HG02938 (cell line): Measurements from ENCODE around the gene LRRN3.
A peak's percentile ranks its signal among the peaks of the same experiment; 100 is the strongest.

Experiments
- ATAC-seq: cut with Tn5 transposase; IDR thresholded peaks from one replicate; pipeline ENCODE4 v1.9.1; 2021; ENCODE audit warnings: mild to moderate bottlenecking, moderate library complexity; ENCODE audit not compliant: unreplicated experiment

LRRN3 gene

DNA sequence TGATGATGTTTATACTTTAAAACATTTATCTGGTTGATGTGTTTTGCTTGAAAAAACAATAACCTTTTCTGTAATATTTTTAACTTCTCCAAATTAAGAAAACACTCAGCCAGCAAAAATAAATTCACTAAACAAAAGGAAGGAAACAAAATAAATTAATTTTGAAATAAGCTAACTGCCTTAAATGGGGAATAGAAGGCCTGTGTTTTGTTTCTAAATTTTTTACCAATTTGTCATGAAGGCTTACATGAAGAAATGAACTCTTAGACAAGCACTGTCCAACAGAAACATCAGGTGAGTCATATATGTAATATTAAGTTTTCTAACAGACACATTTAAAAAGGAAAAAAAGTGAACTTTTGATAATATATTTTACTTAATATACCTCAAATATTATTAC lies 68.5 kb downstream of the LRRN3 start:
- ATAC-seq = no peak

DNA sequence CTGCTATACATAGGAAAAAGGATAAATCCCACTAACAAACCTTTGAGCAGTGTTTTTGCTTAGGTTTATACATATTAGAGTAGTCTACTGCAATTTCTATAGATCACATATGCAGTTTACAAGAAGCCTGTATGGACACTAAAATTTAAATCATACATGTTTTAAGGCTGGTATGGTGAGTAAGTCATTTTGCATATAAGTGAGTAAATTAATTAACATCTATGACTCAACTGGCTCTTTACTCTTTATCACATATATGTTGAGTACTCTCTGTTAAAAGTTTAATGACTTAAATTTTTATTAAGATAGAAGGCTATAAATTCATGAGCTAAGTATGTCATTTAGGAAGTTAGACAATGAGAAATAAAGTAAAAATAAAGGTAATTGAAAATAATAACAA lies 69.4 kb downstream of the LRRN3 start:
- ATAC-seq = no peak

DNA sequence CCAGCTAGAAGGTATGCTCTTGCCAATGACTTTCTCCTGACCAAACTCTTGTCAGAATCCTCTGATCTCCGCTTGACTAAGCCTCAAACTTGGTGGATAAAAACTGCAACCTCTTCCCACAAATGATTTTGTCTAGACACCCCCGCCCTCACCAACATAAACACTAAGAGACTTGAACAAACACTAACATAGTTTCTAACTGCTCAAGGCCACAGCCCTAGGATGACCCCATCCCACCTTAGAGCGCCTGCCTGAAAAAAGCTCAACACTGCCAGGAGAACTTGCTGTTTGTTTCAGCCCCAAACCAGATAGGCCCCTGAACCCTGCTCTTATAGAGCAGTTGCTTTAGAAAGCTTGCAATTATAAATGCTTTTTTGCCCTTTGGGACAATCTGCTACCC lies 71.8 kb downstream of the LRRN3 start:
- ATAC-seq = no peak

DNA sequence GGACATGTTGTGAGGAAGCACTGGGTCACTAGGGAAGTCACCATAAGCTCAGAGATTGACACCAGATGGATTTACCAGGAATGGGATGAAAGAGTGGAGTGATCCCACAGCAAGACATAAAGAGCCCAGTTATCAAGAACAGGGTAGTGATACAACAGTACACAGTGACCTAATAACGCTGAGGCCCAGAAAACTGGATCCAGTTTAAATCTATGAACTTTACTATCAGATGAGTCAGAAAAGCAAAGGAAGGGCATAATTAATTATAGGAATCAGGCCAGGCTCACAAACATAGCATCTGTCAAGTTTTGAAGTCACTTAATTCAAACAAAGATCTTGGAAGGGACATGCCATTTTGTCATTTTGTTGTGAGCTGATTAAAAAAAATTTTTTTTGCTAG lies 73.5 kb downstream of the LRRN3 start:
- ATAC-seq = no peak

DNA sequence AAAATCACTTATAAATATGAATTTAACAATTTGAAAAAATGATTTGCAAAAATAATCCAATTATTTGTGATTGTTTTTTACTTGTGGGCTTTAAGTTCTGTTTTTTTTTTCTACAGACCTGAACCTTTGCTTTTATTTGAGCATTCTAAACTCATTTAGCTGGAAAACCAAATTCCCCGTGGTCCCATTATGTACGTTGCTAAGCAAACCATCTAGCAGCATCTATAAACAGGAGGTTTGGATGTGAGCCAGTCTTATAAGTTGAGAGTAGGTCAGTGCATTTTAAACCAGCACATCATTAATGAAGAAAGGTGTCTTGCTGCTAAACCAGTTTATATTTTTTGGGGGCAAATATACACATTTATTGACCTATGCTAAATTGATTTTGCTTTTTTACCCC lies 77.3 kb downstream of the LRRN3 start:
- ATAC-seq = no peak

DNA sequence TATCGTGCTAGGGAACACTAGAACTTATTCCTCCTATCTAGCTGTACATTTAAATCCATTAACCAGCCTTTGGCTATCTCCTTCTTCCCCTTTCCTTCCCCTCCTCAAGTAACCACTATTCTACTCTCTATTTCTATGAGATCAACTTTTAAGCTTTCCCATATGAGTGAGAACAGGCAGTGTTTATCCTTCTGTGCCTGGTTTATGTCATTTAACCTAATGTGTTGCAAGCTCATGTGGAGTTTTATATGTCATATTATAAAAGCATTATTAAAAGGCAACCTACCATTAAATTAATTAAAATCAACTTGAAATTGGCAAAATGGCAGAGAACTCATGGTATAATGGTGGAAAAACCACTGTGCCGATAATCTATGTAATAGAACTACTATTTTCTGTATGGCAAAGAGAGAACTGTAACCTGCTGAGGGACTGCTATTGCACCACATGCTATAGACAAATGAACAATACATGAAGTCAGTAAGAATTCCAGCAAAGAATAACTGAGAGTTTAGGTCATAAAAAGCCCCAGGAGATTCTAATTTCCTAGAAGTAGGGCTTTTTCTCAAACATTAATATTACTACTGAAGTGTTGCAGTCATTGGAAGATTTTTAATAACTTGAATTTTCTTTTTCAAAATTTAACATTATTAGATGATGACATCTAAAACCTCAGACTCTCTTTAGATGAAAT lies 81.8 kb downstream of the LRRN3 start:
- no peak for ATAC-seq

DNA sequence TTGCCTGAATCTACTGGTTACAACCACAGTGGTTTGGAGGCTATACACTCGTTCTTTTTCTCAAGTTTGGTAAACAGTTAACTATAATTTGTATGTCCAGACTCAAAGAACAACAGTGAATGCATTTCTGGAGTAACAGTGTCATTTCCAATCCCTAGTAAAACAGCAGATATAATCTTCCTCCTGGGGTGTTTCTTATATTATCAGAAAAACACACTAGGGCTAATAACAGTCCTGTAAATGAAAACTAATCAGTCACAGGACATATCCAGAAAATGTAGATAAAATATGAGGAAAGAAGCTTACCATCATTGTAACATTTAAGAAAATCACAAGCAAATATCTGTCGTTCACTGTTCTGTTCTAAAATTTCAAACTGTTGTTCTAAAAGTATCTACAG lies 82.6 kb downstream of the LRRN3 start:
- no peak for ATAC-seq

DNA sequence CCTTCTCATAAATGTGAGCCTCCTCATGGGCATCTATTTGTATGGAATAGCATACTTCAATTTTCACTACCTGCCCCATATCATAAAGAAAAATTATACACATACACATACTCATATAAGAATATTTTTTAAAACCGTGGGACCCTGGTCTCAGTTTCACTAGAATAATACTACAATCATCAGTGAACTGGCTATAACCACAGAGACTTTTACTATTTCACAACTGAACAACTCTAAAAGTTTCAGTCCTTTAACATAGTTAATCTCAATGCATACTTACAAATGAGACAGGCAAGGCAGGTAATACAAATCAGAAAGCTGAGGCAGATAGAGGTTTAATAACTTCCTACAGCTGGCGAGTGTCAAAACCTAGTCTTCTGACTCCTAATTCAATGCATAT lies 83.1 kb downstream of the LRRN3 start:
- ATAC-seq = peak; percentile 73

DNA sequence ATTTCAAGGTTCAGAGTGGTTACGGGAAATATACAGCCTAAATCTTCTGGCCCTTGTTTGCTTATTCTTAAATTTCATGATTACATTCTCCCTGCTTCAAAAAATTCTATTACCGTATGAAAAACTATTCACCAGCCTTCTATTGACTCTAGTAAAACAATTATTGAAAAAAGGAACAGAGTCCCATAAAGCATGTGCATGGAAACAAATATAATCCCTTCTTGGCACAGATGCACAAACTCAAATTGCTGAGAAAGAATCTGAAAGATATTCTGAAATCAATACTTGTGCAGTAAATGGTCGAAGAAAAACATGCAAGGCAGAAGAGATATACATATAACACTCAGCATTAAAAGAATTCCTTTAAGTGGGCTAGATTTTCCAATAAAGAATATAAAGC lies 83.6 kb downstream of the LRRN3 start:
- no peak for ATAC-seq
